ENCODE data around the gene TRIM40. TPM values are rescaled to one million over a fixed set of nuclear protein-coding genes. Genes with fewer than 3 reads are reported as not detected.
A peak's percentile ranks its signal among the peaks of the same experiment; 100 is the strongest.

TRIM40 gene
- total and polyA plus RNA-seq, 2 experiments from 2014 or later = not detected

- TF ChIP-seq, protein P1, sequence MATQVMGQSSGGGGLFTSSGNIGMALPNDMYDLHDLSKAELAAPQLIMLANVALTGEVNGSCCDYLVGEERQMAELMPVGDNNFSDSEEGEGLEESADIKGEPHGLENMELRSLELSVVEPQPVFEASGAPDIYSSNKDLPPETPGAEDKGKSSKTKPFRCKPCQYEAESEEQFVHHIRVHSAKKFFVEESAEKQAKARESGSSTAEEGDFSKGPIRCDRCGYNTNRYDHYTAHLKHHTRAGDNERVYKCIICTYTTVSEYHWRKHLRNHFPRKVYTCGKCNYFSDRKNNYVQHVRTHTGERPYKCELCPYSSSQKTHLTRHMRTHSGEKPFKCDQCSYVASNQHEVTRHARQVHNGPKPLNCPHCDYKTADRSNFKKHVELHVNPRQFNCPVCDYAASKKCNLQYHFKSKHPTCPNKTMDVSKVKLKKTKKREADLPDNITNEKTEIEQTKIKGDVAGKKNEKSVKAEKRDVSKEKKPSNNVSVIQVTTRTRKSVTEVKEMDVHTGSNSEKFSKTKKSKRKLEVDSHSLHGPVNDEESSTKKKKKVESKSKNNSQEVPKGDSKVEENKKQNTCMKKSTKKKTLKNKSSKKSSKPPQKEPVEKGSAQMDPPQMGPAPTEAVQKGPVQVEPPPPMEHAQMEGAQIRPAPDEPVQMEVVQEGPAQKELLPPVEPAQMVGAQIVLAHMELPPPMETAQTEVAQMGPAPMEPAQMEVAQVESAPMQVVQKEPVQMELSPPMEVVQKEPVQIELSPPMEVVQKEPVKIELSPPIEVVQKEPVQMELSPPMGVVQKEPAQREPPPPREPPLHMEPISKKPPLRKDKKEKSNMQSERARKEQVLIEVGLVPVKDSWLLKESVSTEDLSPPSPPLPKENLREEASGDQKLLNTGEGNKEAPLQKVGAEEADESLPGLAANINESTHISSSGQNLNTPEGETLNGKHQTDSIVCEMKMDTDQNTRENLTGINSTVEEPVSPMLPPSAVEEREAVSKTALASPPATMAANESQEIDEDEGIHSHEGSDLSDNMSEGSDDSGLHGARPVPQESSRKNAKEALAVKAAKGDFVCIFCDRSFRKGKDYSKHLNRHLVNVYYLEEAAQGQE (IDR thresholded peaks at IDR 0.05; ENCODE audit: unreplicated experiment) = no peak
- TF ChIP-seq JUNB (IDR thresholded peaks at IDR 0.05; ENCODE audit: unreplicated experiment) = no peak
- no peak for TF ChIP-seq ZNF331 (CRISPR knock-in tag; IDR thresholded peaks at IDR 0.05; ENCODE audit: low read depth)
Observed at GRCh38 chr6:30102414-30102969, 33.4 kb upstream of the TRIM40 start (continued).

- Mint-ChIP-seq H3K27me3 (ENCODE audit: insufficient read depth, low read depth, poor library complexity) (peaks cover 66% of the 10 kb centered on the region), H3K4me3 (peak overlapping the region; percentile 81), H3K4me1 (peaks cover 34% of the 10 kb centered on the region), H3K27ac (no peak overlapping the region), H3K36me3 (ENCODE audit: low read depth) (no peaks in the 10 kb centered on the region; the same call in 2 of the 3 replicates), H3K9me3 (no peaks in the 10 kb centered on the region; the same call in 2 of the 3 replicates)
- ATAC-seq (peak; percentile 63), DNase-seq (ENCODE audit: low spot score) (peak; percentile 96)
- Histone ChIP-seq H3K79me2 (replicated peaks; ENCODE audit: insufficient read depth) (no peaks in the 10 kb centered on the region), H3F3A (replicated peaks; ENCODE audit: low read depth) (peaks cover 5% of the 10 kb centered on the region; the same call in 1 of the 2 replicates), H4K20me1 (replicated peaks; ENCODE audit: insufficient read depth) (no peaks in the 10 kb centered on the region), H3K27me3 (ENCODE audit: insufficient read depth) (peaks cover 76% of the 10 kb centered on the region), H3K4me3 (peak overlapping the region; percentile 78), H3K4me1 (ENCODE audit: insufficient read depth) (peaks cover 28% of the 10 kb centered on the region), H3K36me3 (ENCODE audit: insufficient read depth) (no peaks in the 10 kb centered on the region), H3K27ac (ENCODE audit: low read depth) (no peak overlapping the region), H3K4me2 (peak overlapping the region; percentile 95), H3K9me2 (ENCODE audit: insufficient read depth) (no peaks in the 10 kb centered on the region), H2AFZ (peak overlapping the region; percentile 99)
- no peak for TF ChIP-seq POLR2AphosphoS5 (IDR thresholded peaks at IDR 0.05; ENCODE audit: low read depth)
- peak; percentile 46 for TF ChIP-seq EZH2 (IDR thresholded peaks at IDR 0.05; ENCODE audit: low read depth, unreplicated experiment)
- TF ChIP-seq CTCF (conservative IDR thresholded peaks at IDR 0.05; ENCODE audit: low read depth in 2 of 2) = peak; percentile 72 to 92
- TF ChIP-seq ZNF114 (CRISPR knock-in tag; IDR thresholded peaks at IDR 0.05) = no peak
Observed at GRCh38 chr6:30102970-30103871, 32.7 kb upstream of the TRIM40 start.
